IPS-NIHi11 (cell line): ENCODE results near the gene FOXRED2.
A peak's percentile ranks its signal among the peaks of the same experiment; 100 is the strongest.
"Not testable (repeated sequence)": the region's sequence is repeated elsewhere in the genome, so short reads cannot be mapped to it uniquely, and the experiment has no call there.

ENCODE experiments used
- DNase-seq: peaks from one replicate; pipeline ENCODE4 v3.0.0; 2012; ENCODE audit warnings: mixed read lengths, low spot score

Gene FOXRED2

GRCh38 chr22:36506637-36507517 lies at the start of gene FOXRED2:
Gene FOXRED2, minus strand, starts transcription at chr22:36507040. Its CDS starts 618 bp downstream, at chr22:36506422.
- DNase-seq: peak; percentile 99

GRCh38 chr22:36554098-36554497 lies 47.3 kb upstream of the FOXRED2 start:
- peak; percentile 52 for DNase-seq

GRCh38 chr22:36552289-36552688 lies 45.4 kb upstream of the FOXRED2 start:
- no peak for DNase-seq

GRCh38 chr22:36550701-36551495 lies 44.1 kb upstream of the FOXRED2 start:
- DNase-seq: no peak

GRCh38 chr22:36549033-36549432 lies 42.2 kb upstream of the FOXRED2 start:
- no peak for DNase-seq

GRCh38 chr22:36548606-36549005 lies 41.8 kb upstream of the FOXRED2 start:
- no peak for DNase-seq

- no peak for DNase-seq
These were observed 40.1 kb upstream of the FOXRED2 start for GRCh38 chr22:36546932-36547331.

- DNase-seq: peak; percentile 86
These were observed 39.4 kb upstream of the FOXRED2 start for GRCh38 chr22:36546092-36546804.

GRCh38 chr22:36544107-36544620 lies 37.3 kb upstream of the FOXRED2 start:
- no peak for DNase-seq

GRCh38 chr22:36541831-36542411 lies 35.1 kb upstream of the FOXRED2 start:
- DNase-seq: no peak

- no peak for DNase-seq
These were observed 34.2 kb upstream of the FOXRED2 start for GRCh38 chr22:36540867-36541642.

- DNase-seq: no peak
These were observed 31.7 kb upstream of the FOXRED2 start for GRCh38 chr22:36538529-36538928.

- no peak for DNase-seq
These were observed 29.9 kb upstream of the FOXRED2 start for GRCh38 chr22:36536717-36537116.

- not testable (repeated sequence) for DNase-seq
These were observed 26.5 kb upstream of the FOXRED2 start for GRCh38 chr22:36533320-36533719.

GRCh38 chr22:36532466-36532865 lies 25.6 kb upstream of the FOXRED2 start:
- DNase-seq: no peak

GRCh38 chr22:36528795-36529751 lies 22.2 kb upstream of the FOXRED2 start, which contains the start of gene EIF3D:
Gene EIF3D, minus strand, starts transcription at chr22:36529166. Its CDS starts 3,045 bp downstream, at chr22:36526121.
- peak; percentile 92 for DNase-seq

- DNase-seq: no peak
These were observed 21.5 kb upstream of the FOXRED2 start for GRCh38 chr22:36528341-36528740.

GRCh38 chr22:36522662-36523061 lies 15.8 kb upstream of the FOXRED2 start:
- DNase-seq: no peak

GRCh38 chr22:36520423-36520822 lies 13.6 kb upstream of the FOXRED2 start:
- no peak for DNase-seq

- not testable (repeated sequence) for DNase-seq
These were observed 13.1 kb upstream of the FOXRED2 start for GRCh38 chr22:36519906-36520305.
